HG03139 (cell line): ENCODE measurements around the gene RHBDF2.

Experiments used
- ATAC-seq: cut with Tn5 transposase; IDR thresholded peaks from one replicate; pipeline ENCODE4 v1.9.1; 2021; ENCODE audit not compliant: unreplicated experiment

Gene RHBDF2

DNA sequence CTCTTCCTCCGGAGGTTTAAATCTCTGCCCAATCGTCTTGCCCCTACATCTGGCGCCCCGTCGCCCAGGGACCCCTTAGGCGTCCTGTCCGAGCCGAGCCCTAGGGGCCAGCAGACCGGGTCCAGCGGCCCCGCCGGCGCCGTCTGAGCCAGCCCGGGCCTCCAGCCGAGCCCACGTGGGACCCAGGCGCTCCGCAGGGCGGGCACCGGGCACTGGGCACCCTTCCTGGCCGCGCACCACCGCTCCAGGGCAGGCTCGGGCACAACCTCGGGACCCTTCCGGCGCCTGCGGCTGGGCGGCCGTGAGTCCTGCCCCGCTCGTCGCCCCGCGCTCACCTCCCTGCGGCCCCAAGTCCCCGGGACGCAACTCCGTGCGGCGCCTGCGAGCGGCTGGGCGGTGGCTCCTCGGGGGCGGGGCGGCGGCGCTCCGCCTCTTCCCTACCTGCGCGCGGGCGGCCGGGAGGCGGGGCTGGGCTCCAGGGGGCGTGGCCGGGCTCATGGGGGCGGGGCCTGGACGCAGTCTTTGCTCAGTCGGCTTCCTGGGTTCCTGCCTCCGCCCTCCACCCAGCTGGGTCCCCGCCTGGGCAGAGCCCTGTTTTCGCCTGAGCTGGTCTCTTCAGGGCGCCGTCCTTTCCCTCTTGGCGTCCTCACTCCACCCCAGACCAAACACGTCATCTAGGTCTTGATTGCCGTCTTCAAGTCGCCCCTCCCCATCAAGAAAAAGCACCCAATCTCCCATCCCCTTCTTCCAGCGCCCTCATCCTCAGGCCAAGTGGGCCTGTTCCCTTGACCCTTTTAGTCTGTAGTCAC lies at the start of gene RHBDF2:
RHBDF2 (minus strand) TSS at position 406 of the 809 bp plus-strand sequence. CDS start 19,899 bp downstream, outside the sequence.
- peak; percentile 59 for ATAC-seq

DNA sequence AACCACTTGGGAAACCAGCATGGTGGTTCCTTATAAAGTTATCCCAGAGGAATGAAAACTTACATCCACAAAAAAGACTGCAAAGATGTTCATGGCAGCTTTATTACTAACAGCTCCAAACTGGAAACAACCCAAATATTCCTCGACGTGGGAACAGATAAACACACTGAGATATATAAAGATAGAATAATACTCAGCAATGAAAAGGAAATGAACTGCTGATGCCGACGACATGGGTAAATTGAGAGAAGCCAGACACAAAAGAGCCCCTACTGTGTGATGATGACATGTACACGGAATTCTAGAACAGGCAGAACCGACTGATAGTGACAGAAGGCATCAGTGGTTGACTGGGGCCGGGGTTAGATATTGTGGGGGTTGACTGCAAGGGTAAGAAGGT lies 48.3 kb upstream of the RHBDF2 start:
- ATAC-seq = no peak

DNA sequence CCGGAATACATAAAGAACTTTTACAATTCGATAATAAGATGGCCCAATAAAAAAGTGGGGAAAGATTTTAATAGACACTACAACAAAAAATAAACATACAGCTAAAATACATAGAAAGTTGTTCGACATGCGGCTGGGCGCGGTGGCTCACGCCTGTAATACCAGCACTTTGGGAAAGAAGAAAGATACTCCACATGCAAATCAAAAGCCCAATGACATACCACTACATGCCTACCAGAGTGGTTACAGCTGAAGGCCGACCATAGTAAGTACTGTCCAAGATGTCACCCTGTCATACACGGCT lies 47.9 kb upstream of the RHBDF2 start:
- ATAC-seq = no peak

DNA sequence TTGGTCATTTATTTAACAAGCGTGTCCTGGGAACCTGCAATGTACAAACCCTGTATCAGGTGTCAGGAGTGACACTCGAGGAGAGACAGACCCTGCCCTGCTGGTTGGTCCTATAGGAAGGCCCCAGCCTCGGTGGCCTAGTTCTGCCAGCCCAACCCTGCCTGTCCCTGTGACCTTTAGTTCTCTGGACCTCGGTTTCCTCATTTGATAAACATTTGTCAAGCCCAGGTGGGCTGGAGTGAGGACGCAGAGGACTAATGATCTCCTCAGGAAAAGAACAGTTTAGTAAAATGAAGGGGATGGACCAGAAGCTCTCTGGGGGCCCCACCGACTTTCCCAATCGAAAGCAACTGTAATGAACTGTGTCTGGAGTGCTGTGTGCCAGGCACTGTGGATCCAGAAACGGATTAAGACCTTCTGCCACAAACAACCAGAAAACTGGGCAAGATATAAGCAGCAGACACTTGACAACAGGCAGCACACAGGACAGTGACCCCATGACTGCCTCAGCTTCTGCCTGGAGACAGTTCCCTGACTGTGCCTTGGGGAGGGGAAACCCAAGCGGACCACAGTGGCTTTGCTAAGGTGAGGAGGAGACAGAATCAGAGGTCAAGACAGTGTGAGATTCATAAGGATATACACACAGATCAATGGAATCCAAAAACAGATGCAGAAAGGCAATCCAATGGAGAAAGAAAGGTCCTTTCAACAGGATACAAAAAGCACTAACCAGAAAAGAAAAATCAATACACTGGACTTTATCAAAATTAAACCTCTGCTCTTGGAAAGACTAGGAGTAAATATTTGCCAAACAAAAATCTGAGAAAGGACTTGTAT lies 47.4 kb upstream of the RHBDF2 start:
- no peak for ATAC-seq

DNA sequence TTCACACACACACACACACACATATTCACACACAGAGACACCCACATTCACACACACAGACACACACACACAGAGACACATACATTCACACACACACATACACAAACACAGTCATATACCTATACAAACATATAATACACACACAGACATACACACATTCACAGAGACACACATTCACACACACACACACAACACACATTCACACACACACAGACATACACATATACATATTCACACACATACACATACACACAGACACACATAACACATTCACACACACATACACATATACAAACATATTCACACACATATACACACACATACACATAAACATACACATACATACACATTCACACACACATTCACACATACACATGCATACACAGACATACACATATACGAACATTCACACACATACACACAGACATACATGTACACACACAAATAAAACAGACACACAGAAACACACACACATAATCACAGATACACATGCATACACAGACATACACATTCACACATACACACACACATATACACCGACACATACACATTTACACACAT lies 46.5 kb upstream of the RHBDF2 start:
- no peak for ATAC-seq

DNA sequence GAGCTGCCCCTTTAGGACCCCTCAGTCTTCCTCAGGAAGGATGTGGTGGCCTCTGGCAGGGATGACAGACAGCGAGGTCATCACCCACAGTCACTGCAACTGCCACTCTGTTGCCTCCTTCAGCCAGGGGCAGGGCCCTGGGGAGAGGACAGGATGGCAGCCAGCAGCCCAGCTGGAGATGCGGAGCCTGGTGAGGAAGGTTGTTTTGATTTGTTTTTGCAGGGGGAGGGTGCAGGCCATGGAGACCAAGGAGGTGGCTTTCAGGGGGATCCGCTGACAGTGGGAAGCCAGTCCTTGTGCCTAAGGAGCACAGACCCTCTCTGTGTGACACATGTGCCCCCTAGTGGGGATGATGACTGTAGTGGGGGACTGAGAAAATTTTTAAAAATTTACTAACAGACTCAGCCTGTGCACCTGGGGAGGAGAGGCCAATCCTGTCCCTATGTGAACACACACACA lies 46.0 kb upstream of the RHBDF2 start:
- ATAC-seq = no peak

DNA sequence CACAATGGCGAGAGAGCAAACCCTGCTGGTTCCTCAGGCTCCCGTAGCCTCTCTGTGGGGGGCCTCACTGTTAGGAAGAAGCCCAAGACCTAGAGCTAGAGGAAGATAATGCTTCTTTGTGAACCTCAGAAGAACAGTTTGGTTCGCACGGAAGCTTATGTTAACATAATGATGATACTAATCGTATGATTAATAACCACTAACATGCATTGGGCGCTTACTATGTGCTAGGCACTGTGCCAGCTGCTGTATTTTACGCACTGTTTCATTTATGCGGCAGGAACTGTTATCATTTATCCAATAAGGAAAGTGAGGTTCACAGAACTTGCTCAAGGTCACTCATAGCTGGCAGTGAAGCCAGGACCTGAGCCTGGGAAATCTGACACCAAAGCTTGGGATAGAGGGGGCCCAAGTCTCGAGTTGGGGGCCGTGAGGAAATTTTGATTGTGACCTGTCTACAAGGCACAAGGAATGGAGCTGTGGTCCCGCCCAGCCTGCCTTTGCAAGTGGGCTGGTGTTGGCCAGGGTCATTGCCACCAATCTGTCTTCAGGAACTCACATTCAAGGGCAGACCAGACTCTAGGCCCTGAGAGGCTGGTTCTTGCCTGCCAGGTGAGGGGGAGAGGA lies 45.4 kb upstream of the RHBDF2 start:
- ATAC-seq = no peak

DNA sequence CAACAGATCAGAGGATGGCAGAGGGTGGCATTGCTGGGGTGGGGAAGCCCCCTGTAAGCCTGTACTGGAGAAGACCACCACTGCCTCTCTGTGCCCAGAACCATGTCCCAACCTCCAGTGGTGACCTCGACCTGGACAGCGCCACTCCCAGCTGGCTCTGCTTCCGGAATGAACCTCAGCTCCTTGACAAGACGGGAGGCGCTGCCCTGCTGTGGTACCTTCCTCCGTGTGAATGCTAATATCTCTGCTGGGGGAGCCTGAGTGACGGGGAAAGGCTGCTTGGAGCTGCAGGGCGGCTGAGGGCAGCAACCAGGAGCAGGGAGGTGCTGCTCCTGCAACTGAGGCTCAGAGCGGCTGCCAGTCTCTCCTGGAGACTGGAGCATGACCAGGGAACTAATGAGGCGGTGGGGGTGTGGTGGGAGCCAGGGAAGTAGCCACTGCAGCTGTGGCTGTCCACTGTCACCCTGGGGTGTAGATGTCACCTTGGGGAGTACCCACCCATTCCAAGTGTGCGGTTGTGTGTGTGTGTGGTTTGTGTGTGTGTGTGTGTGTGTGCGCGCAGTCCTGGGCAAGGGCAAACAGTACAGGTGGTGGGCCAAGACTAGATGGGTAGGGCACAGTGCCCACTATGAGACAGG lies 44.8 kb upstream of the RHBDF2 start:
- no peak for ATAC-seq

DNA sequence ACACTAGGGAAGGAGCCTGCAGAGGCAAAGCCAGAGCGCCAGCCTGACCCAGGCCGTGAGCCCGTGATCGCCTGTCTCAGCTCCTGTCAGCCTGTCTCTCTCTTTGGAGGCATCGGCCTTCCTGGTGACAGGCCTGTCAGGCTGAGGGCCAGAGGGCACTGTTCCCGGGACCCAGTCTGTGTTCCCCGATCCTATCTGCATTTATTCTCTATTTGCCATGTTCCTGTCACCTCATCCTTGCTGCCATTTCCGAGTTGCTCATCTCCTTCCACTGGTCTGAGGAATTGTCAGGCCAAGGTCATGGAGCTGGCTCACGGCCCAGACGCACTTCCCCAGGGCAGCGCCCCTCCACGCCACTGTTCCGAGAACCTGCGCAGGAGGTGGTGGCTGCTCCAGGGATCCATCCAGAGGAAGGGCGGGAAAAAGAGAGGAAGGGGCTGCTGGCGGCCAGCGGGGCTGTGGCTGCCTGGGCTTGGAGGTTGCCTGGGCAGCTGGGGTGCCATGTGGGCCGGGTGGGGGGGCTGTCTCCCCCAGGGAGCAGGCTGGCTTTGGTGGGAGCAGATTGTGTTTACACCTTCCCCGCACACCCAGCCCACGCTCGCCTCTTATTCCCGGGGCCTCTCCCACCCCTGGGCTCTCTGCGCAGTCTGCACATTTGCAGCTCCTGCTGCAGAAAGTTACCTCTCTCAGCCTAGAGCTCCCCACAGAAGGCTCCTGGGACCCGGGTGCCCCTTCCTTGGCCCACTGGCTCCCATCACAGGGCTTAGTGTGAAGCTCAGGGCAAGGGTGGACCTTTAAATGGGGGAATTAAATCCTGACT lies 43.5 kb upstream of the RHBDF2 start:
- no peak for ATAC-seq

DNA sequence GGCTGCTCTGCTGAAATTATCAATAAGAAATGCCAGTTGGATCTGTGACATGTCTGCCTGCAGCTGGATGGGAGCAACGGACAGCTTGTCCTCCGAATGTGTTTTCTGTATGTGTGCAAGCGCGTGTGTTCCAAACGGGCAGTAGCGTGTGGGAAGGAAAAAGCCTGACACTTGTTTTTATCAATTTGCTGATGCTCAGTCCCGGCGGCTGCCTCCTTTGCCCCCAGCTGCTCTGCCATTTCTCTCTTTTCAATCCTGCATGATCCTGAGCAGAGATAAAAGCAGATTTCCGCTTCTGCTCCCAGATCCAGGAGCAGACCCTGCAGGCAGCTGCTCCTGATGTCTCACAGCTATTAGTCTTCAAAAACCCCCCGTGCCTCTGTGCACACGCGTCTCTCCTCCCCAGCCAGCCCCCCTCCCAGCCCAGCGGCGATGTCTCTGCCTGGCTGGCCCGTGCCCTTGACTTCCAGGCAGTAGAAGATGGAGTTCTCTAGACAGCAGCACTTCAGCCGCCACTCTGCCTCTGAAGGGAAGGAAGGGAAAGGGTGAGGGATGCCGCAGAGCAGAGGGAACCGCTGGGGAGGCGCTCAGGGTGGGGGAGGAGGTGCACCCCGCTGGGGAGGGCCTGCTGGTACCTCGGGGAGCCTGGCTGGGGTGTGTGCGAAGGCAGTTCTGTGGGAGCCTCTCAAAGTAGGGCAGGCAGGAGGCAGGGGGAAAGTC lies 42.8 kb upstream of the RHBDF2 start:
- no peak for ATAC-seq

DNA sequence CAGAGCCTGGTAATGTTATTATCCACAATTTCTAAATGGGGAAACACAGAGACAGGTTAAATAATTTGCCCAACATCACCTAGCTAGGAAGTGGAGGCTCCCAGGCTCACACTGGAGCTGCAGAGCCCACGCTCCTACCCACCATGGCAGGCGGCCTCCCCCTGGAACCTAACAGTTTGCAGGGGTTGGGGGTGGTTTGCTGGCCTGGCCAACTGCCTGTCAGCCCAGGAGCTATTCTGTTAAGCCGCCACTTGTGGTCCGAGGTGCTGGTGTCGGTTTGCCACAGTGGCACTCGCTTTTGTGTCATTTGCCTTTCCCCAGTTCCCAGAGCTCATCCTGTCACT lies 42.2 kb upstream of the RHBDF2 start:
- ATAC-seq = no peak

DNA sequence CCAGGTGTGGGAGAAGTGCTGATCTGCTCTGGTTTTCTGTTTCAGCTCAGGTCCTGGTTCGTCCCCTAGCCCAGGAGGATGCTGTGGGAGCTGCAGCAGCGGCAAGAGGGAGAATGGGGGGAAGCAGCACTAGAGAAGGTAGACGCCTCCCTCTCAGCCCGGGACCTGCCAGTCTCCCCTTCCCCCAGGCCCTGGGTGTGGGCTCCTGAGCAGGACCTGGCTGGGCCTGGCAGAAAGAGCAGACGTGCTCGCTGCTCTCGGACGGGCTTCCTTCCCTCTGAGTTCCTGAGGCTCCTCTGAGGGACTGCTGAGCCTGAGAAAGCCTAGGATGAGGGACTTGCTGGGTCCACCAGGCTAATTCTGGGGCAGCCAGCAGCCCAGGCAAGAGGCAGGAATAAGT lies 41.8 kb upstream of the RHBDF2 start:
- no peak for ATAC-seq

DNA sequence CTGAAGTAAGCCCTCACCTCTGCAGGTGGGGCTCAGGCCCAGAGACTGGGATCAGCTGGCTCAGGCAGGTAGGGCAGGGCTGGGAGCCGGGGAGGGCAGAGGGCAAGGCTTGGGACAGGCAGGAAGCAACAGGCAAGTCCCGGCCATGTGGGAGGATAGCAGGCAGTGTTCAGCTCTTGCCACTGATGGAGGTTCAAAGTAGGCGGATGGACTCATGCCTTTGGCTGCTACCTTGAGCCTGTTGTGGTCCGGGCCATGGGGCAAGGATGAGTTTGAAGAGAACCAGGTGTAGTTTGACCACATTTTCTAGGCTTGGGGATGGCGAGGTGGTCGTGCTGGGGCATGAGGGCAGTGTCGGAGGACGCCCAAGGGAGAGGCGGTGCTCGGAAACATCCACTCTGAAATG lies 41.3 kb upstream of the RHBDF2 start:
- no peak for ATAC-seq

DNA sequence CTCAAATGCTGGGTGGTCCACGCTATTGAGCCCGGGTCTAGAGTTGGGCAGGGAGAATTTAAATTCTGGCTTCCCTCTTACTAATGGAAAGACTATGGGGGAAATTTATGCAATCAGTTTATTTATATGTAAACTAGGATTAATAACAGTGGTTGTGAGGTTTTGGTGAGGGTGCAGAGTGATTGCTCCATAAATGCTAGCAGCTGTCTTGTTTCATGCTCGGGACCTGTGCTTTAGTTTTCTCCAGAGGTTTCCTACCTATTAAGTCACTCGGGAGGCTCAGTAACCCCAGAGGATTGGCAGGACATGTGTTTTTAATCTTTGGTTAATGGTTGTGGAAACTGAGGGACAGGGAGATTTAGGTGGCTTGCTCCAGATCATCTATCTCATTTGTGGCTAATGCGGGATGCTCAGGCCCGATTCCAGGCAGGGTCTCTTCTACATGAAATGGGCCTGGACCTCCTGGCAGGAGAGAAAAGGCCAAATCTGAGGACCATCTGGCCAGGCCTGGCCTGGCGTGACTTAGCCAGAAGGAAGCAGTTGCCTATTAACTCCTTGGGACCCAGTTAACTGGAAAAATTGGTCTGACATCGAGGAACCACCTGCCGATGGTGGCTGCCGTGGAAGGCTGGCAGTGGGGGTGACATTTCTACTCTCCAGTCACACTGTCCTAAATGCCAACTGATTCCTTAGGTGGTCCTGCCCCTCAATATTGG lies 40.7 kb upstream of the RHBDF2 start:
- no peak for ATAC-seq

DNA sequence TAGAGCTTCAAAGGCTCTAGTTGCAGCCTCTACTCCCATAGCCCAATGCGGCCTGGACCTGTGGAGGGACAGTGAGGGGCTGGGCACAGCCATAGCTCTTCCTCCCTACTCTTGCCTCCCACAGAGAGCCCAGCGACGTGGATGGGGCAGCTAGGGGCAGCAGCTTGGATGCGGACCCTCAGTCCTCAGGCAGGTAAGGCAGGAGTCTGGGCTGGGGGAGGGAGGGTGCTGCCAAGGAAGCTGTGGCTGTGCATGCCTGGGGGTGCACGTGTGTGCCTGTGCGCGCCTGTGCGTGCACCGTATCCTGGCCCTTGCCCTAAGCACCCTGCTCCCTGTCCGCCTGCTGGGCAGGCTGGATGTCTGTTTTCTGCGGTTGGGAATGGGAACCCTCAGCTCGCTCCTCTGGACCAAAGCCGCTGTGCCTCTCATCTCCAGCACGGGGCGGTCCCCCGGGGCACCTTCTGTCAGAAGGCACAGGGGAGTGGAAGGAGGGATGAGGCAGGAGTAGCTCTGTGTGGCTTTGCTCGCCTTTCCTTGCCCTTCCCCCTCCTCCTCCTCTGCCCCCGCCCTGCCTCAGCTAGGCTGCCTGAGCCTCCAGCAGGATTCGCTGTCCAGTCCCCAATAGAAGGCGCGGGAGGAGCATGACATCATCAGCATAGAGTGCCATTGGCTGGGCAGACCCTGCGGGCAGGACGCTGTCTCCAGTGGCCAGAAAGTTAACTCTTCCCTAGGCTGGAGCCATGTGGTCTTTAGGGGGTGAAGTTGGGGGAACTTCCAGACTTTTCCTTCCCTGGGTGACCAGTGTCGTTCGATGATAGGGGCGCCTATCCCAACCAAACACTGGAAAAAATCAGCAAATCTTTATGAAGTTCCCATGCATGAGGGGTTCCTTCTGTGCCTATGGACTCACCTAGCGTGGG lies 39.4 kb upstream of the RHBDF2 start:
- no peak for ATAC-seq

DNA sequence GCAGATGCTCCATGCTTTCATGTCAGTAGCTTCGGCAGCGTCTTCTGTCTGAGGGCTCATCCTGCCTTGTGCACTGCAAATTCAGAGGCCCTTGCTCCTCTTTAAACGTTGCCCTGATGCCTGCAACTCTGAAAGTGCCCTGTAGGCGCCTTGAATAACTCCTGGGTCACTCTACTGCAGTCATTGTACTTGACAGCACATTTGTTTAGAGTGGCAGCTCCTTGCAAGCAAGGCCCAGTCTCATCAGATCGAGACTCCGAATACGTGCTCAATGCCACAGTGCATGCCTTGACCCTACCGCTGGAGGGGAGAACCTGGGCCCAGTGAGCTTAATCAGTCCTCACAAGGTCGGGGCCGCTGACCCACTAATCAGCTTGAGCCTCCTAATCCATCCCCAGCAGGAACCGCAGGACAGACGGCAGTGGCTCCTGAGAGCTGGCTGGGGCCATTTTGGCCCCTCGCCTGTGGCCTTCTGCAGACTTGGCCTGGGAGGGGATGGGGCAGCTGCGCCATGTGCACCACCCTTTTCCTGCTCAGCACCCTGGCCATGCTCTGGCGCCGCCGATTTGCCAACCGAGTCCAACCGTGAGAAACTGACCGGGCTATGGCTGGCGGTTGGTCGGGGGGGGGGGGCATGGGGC lies 38.5 kb upstream of the RHBDF2 start, which contains the start of gene PRCD:
PRCD (plus strand) TSS at position 414 of the 641 bp plus-strand sequence; CDS start at position 512, 98 bp downstream.
- ATAC-seq = no peak

DNA sequence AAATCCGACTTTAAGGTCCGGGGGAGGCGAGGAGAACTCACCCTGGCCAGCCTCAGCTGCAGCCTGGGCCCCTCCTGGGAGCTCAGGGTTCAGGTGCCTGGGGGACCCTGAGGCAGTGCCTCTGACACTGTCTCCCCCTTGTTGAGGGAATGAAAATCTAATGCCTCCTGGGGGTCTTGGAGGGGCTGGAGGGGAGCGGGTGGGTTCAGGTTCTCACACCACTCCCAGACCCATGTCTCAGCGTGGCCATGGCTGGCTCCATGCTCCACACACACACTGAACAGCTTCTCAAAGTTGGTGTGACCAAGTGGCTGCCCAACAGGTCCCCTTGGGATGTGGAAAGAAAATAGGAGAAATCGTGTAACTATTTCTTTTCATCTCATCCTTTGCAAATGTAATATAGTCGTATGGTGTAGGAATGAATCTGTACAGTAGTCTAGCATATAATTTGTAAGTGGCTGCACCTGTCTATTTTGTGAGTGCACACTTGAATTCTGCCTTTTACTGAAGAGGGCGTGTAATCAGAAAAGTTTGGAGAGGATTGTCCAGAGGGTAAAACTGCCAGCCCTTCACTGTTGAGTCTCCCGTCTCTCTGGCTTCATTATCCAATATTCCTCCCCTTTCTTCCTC lies 37.8 kb upstream of the RHBDF2 start:
- no peak for ATAC-seq
